Body of pancreas (tissue), 4 donors: Measurements from ENCODE around the gene CCT8.

Experiments used
- CTCF ChIP-seq, 7 experiments: fragments of 450-650 bp in 4 of 7; fragments of 200-600 bp in 3 of 7; sonication (generic) in 3 of 7; IDR thresholded peaks; one replicate each; pipeline ENCODE4 v1.5.1; 2016 to 2019; ENCODE audit warnings: antibody characterized with exemption in 7 of 7
- POLR2A ChIP-seq, 3 donors: fragments of 450-650 bp; IDR thresholded peaks; one replicate each; pipeline ENCODE4 v1.6.1; 2016; ENCODE audit warnings: antibody characterized with exemption in 3 of 3, mild to moderate bottlenecking in 2 of 3

GRCh38 chr21:29091033-29091432 is 17.6 kb upstream of the CCT8 start:
- TF ChIP-seq POLR2A (IDR thresholded peaks at IDR 0.05) (no peak), CTCF (IDR thresholded peaks at IDR 0.05) (no peak)
